ENCODE data around the gene GABRD. TPM values are rescaled to one million over a fixed set of nuclear protein-coding genes. Genes with fewer than 3 reads are reported as not detected.
A peak's percentile ranks its signal among the peaks of the same experiment; 100 is the strongest.

GABRD gene
- total and polyA plus RNA-seq, 7 donors = 0.05 to 0.66 (median 0.35) TPM; not detected in 3

DNA sequence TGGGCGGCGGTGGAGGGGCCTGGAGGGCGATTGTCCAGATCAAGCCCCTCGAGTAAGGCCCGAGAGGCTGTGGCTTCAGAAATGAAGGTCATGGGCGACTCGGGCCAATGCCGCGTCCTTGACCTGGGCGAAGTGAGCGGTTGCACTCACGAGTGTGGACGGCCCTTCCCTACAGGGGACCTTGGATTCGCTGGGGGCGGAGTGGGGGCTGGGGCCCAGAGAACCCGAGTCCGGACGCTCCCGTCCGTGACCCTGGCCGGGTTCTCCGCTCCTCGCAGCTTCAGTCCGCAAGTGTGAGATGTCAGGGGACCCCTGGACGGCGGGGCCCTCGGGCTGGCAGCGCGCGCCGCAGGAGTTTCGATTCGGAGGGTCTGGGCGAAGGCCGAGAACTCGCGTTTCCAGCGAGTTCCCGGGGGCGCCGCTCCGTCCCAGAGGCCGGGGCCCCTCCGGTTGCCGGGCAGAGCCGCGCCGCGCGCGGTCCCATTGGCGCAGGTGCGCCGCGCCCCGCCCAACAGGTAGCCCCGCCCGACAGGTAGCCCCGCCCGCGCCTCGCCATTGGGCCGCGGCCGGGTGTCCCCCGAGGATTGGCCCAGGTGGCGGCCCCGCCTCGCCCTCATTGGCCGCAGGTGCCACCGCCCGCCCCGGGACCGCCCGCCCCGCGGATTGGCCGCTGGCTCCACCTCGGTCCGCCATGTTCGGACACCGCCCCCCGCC is 30.7 kb downstream of the GABRD start, which contains the start of gene PRKCZ:
Gene PRKCZ (plus strand): TSS at position 694 of the 714 bp plus-strand sequence. CDS start 220 bp downstream, outside the sequence.
- intact Hi-C loops (cut with DNase I) = loop anchor here in 1 of 2 donors (5.0 kb wide), 2 partner anchors 88 to 108 kb away; no protein-coding TSS in a partner anchor
- Histone ChIP-seq H3K27me3 (ENCODE audit: insufficient read depth in 3 of 3, low read length in 2 of 3) (peaks cover 0 to 71% (median 33%) of the 10 kb centered on the region in 3 donors), H3K36me3 (ENCODE audit: insufficient read depth in 1 of 2, low read depth in 1 of 2) (no peaks in the 10 kb centered on the region), H3K4me3 (peak within 1 kb of the TSS; percentile 57), H3K9me3 (no peaks in the 10 kb centered on the region), H3K4me1 (no peaks in the 10 kb centered on the region), H3K27ac (no peak within 1 kb of the TSS)
- peak; percentile 12 to 46 (median 32) for ATAC-seq
- no peak for TF ChIP-seq CTCF (IDR thresholded peaks at IDR 0.05)
- WGBS, 3 donors = 2 to 3% (median 3%) methylated on average over 50 to 83 of the region's 83 CpGs
- DNase-seq = peak; percentile 66 to 76

DNA sequence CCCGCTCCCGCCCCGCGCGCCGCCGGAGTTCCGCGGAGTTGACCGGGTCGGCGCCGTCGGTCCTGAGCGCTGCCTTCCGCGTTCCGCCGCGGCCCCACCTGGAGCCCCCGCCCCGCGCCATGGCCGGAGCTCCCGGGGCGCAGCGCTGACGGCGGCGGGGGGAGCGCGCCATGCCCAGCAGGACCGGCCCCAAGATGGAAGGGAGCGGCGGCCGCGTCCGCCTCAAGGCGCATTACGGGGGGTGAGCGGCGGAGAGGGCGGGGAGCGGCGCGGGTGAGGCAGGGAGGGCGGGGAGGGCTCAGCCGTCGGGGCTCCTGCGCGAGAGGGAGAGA is 31.3 kb downstream of the GABRD start:
- TF ChIP-seq CTCF (IDR thresholded peaks at IDR 0.05) = no peak
- intact Hi-C loops (cut with DNase I) = no loop called here
- H3K4me3 ChIP-seq = peak overlapping the region; percentile 30
- no peak for ATAC-seq
- 0 to 1% (median 0%) methylated on average over 1 to 51 of the region's 51 CpGs for WGBS, 3 donors
- no peaks in the 10 kb centered on the region for H3K9me3 ChIP-seq
- peaks cover 0 to 68% (median 33%) of the 10 kb centered on the region in 3 donors for H3K27me3 ChIP-seq (ENCODE audit: insufficient read depth in 3 of 3, low read length in 2 of 3)
- no peaks in the 10 kb centered on the region for H3K4me1 ChIP-seq
- DNase-seq = no peak
- no peaks in the 10 kb centered on the region for H3K36me3 ChIP-seq (ENCODE audit: insufficient read depth in 1 of 2, low read depth in 1 of 2)
- no peak overlapping the region for H3K27ac ChIP-seq

- Histone ChIP-seq H3K9me3 (no peaks in the 10 kb centered on the region), H3K27me3 (ENCODE audit: insufficient read depth in 3 of 3, low read length in 2 of 3) (peaks cover 0 to 62% (median 30%) of the 10 kb centered on the region in 3 donors), H3K36me3 (ENCODE audit: insufficient read depth in 1 of 2, low read depth in 1 of 2) (no peaks in the 10 kb centered on the region), H3K4me1 (no peaks in the 10 kb centered on the region), H3K27ac (no peak overlapping the region), H3K4me3 (peak overlapping the region; percentile 30)
- no peak for ATAC-seq
- intact Hi-C loops (cut with DNase I) = no loop called here
- no peak for TF ChIP-seq CTCF (IDR thresholded peaks at IDR 0.05)
- no peak for DNase-seq
- WGBS, 3 donors = 7 to 10% (median 7%) methylated on average over 71 to 84 of the region's 84 CpGs
Measured at GRCh38 chr1:2050793-2051682, 31.9 kb downstream of the GABRD start.

GRCh38 chr1:2052054-2052679 is 33.0 kb downstream of the GABRD start:
- 50 to 66% (median 55%) methylated on average over 12 to 16 of the region's 16 CpGs for WGBS, 3 donors
- Histone ChIP-seq H3K4me3 (no peak overlapping the region), H3K27me3 (ENCODE audit: insufficient read depth in 3 of 3, low read length in 2 of 3) (peaks cover 0 to 55% (median 30%) of the 10 kb centered on the region in 3 donors), H3K9me3 (no peaks in the 10 kb centered on the region), H3K36me3 (ENCODE audit: insufficient read depth in 1 of 2, low read depth in 1 of 2) (no peaks in the 10 kb centered on the region), H3K27ac (no peak overlapping the region), H3K4me1 (no peaks in the 10 kb centered on the region)
- no peak for TF ChIP-seq CTCF (IDR thresholded peaks at IDR 0.05)
- ATAC-seq (no peak), DNase-seq (no peak)
- intact Hi-C loops (cut with DNase I) = no loop called here
